Amygdala (tissue), 56 donors: Measurements from ENCODE around the gene GCDH.
"Not testable (repeated sequence)": the region's sequence is repeated elsewhere in the genome, so short reads cannot be mapped to it uniquely, and the experiment has no call there.

ENCODE experiments used
- DNase-seq, 56 donors: peaks; one replicate each; lab custom pipeline; 2025; lab: John Stamatoyannopoulos, UW

Gene GCDH

GRCh38 chr19:12890787-12891552, at the start of gene GCDH:
GCDH (plus strand) TSS chr19:12891160; CDS start chr19:12891305, 145 bp downstream.
- peak; percentile 58 to 100 (median 98) for DNase-seq

GRCh38 chr19:12842511-12842910, 48.4 kb upstream of the GCDH start:
- no peak for DNase-seq

DNA sequence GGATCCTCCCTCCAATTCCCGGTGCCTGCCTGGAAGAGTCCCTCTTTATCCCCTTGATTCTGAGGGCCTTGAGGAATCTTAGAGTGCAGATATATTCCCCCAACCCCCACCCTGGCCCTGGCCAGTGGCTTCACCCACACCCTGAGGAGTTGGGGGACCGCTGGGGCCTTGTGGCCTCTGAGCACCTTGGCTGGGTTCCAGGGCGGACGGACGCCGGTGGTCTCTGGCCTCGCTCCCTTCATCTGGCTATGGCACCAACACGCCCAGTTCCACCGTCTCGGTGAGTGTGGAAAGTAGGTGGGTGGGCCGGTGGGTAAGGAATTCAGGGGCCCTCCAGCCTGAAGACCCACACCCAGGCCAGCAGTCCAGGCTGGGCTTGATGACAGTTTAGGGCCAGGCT, 47.6 kb upstream of the GCDH start:
- DNase-seq = no peak

GRCh38 chr19:12843999-12844732, 46.8 kb upstream of the GCDH start:
- DNase-seq = no peak

DNA sequence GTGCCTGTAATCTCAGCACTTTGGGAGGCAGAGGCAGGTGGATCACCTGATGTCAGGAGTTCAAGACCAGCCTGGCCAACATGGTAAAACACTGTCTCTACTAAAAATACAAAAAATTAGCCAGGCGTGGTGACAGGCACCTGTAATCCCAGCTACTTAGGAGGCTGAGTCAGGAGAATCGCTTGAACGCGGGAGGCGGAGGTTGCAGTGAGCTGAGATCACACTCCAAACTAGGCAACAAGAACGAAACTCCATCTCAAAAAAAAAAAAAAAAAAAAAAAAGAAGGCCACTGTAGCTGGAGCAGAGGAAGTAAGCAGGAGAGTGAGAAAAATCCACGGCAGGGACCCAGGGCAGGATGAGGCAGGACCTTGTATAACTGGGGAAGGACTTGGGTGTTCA, 44.3 kb upstream of the GCDH start:
- DNase-seq = not testable (repeated sequence)

DNA sequence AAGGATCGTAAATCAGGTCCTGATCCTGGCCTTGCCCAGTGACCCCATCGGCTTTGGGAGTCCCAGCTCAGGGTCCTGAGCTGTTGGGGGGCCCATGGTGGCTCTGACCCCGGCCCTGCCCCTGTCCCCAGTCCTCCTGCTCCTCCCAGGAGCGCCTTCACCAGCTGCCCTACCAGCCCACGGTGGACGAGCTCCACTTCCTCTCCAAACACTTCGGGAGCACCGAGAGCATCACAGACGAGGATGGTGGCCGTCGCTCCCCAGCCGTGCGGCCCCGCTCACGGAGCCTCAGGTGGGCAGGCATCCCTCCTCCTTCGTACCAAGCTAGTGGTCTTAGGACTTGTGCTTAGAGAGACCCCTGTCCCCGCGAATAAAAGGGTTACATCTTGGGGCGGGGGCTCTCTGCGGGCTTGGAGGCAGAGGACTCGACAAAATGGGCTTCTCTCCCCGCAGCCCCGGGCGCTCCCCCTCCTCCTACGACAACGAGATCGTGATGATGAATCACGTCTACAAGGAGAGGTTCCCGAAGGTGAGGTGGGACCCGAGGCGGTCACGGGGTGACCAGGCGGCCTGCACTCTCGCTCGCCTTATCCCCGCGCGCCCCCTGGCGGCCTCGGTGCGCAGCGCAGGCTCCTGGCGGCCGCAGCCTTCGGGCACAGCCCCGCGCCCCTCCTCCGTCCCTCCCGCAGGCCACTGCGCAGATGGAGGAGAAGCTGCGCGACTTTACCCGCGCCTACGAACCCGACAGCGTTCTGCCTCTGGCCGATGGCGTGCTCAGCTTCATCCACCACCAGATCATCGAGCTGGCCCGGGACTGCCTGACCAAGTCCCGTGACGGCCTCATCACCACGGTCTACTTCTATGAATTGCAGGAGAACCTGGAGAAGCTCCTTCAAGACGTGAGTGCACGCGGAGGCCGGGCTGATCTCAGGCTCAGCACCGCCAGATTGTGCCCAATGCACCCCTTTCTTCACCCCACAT, 43.5 kb upstream of the GCDH start:
- peak in 50 of 56 donors; percentile 15 to 89 (median 60) for DNase-seq

DNA sequence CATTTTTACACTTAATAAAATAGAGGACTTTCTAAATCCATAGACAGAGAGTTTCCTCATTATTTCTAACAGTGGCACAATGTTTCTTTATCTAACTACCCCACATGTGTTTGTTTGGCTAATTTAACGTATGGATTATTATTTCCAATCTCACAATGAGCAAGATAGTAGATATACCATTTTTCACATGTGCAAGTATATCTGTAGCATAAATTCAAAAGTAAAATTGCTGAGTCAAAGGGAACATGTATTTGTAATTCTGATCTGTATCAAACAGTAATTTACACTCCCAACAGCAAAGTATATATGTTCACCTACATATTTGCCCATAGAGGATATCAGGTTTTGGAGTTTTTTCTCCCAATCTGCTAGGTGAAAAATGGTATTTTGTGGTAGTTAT, 34.3 kb upstream of the GCDH start:
- no peak for DNase-seq

DNA sequence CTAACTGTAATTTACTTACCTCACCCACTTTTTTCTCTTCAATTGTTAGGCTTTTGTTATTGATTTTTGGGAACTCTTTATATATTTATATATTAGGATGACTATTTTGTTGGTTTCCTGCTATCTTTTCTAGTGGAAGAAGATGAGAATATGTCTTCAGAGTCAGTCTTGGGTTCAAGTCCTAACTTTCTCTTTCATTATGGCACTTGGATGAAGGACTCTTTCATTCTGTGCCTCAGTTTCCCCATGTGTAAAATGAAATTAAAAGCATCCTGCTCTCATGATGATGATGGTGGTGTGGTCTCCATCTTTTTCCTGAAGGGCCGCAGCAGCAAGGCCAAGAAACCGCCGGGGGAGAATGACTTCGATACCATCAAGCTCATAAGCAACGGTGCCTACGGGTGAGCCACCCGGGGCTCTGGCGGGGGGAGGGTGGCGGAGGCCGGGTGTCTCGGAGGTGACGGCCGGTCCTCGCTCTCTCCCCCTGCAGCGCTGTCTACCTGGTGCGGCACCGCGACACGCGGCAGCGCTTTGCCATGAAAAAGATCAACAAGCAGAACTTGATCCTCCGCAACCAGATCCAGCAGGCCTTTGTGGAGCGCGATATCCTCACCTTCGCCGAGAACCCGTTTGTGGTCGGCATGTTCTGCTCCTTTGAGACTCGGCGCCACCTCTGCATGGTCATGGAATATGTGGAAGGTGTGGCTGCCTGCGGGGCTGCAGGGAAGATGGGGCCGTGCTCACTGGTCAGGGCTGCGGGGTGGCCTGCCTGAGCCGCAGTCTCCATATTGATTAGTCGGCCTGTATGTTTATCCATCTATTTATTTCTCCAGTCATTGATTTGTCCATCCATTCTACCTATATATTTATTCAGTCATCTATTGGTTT, 32.7 kb upstream of the GCDH start:
- DNase-seq = no peak

- DNase-seq = no peak
Measured at GRCh38 chr19:12859546-12859945, 31.4 kb upstream of the GCDH start.

DNA sequence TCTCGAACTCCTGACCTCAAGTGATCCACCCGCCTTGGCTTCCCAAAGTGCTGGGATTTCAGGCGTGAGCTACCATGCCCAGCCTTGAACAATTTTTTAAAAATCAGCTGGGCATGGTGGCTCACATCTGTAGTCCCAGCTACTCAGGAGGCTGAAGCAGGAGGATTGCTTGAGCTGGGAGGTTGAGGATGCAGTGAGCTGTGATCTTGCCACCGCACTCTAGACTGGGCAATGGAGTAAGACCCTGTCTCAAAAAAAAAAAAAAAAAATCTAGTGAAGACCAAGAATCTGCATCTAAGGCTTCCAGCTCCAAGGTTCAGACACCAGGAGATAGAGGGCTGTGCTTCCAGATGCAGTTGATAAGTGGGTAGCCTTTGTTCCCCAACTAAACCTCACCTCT, 26.8 kb upstream of the GCDH start:
- DNase-seq = no peak

- DNase-seq = no peak
Measured at GRCh38 chr19:12864721-12865715, 25.9 kb upstream of the GCDH start.

DNA sequence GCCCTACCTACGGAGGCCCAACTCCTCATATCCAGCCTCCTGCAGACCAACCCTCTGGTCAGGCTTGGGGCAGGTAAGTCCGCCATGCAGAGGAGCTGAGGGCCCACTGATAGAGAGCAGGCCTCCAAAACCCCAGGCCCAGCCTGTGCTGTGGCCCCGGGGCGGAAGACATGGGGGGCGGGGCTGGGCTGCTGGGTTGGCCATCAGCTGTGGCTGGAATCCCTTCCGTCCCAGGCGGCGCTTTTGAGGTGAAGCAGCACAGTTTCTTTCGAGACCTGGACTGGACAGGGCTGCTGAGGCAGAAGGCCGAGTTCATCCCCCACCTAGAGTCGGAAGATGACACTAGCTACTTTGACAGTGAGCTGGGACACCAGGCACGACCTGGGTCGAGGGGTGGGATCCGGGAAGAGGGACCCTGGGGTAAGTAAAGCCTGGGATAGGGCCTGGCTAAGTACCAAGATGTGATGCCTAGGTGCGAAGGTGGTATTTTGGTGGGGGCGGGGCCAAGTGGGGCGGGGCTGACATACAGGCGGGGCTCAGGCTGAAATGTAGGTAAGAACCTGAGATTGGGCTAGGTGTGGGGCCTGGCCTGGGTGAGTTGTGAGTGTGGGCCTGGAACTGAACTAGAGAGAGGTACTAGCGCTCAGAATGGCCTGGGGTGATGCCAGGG, 25.1 kb upstream of the GCDH start:
- DNase-seq = no peak

- no peak for DNase-seq
Measured at GRCh38 chr19:12866416-12867119, 24.4 kb upstream of the GCDH start.

GRCh38 chr19:12867120-12868099, 23.6 kb upstream of the GCDH start:
- DNase-seq = peak in 13 of 56 donors; percentile 2 to 49 (median 22)

DNA sequence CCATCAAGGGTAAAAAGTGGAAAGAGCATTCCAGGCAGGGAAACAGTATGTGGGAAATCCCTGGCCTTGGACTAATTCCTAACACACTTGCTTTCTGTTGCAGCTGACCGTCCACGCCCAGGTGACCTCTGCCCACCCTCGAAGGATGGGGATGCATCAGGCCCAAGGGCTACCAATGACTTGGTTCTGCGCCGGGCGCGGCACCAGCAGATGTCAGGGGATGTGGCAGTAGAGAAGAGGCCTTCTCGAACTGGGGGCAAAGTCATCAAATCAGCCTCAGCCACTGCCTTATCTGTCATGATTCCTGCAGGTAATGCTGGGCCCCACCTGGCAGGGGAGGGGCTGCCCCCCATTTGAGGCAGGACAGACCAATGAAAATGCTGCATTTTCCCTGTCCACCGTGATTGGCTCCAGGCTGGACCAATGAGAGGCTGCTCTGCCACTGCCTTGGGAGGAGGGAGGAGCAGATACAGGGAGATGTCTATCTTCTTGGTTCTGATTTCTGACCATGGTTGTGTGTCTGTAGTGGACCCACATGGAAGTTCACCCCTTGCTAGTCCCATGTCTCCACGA, 22.3 kb upstream of the GCDH start:
- DNase-seq = no peak

DNA sequence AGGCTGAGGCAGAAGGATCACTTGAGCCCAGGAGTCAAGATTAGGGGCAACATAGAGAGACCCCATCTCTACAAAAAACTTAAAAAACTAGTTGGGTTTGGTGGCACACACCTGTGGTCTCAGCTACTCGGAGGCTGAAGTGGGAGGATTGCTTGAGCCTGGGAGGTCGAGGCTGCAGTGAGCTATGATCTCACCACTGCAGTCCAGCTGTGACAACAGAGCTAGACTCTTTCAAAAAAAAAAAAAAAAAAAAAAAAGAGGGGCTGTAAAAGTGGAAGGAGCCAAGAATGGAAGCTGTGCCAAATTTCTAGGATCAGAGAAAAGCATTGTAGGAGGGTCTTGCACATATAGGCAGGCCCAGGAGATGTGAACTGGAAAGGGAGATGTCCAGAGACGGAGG, 19.3 kb upstream of the GCDH start:
- no peak for DNase-seq
